ENCODE results near the gene AKT2. TPM values are rescaled to one million over a fixed set of nuclear protein-coding genes. Genes with fewer than 3 reads are reported as not detected.

Gene AKT2
- total and polyA plus RNA-seq, 9 donors: 120 to 223 (median 175) TPM

DNA sequence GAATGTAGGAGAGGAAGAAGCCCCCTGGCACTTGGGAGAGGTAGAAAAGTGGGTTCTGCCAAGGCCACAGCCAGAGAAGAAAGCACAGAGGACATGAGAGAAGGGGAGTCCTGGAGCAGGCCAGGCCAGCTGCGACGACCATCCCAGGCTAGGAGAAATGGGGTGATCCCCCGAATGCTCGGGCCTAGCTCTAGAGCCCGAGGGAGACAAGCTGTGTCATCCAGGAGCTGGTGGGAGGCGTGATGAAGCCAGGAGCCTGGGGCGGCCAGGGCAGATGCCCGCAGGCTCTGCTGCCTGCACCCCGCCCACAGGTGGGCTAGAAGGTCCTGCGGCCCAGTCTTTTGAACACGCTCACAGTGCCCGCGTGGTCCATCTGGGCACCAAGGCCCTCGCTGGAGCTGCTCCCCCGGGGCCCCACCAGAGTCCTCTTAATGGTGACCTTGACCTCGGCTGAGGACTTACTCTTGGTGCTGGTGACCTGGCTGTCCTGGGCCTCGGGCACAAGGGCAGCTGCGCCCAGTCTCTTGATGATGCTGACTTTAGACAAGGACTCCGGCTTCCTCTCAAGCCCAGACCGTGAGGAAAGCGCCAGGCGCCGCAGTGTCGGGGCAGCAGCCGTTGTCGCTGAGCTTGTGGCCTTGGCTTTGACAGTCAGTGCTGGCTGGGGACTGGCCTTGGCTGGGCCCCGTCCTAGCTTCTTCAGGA is 36.6 kb upstream of the AKT2 start:
- Histone ChIP-seq H3K4me3 (ENCODE audit: low read length) (no peak overlapping the region), H3K9me3 (replicated peaks; ENCODE audit: control insufficient read depth, low read depth, low read length) (no peaks in the 10 kb centered on the region), H3K4me1 (ENCODE audit: control insufficient read depth, insufficient read depth, low read length) (no peaks in the 10 kb centered on the region), H3K36me3 (ENCODE audit: control insufficient read depth, insufficient read depth, low read length) (peaks cover 79% of the 10 kb centered on the region), H3K27ac (ENCODE audit: low read length) (no peak overlapping the region), H3K27me3 (ENCODE audit: control insufficient read depth, insufficient read depth, low read length) (no peaks in the 10 kb centered on the region)
- DNase-seq: no peak
- WGBS (ENCODE audit: insufficient coverage): 90% methylated on average over 27 of the region's 27 CpGs

DNA sequence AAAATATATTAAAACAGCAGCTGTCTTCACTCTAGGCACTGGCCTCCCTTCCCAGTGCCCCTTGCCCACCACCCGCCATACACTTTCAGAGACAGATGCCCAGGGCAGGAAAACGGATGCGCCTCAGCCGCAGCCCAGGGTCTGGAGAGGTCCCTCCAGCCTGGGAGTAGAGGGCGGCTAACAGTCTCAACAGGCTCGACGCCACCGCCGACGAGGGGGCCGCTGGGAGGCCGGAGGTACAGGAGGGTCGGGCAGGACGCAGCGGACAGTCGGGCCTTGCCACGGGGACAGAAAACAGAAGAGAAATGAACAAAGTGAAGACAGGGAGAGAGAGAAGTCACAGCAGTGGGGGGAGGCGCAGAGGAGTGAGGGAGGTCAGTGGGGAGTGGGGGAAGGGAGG is 35.9 kb upstream of the AKT2 start:
- Histone ChIP-seq H3K4me3 (ENCODE audit: low read length) (no peak overlapping the region), H3K36me3 (ENCODE audit: control insufficient read depth, insufficient read depth, low read length) (peaks cover 77% of the 10 kb centered on the region), H3K4me1 (ENCODE audit: control insufficient read depth, insufficient read depth, low read length) (no peaks in the 10 kb centered on the region), H3K9me3 (replicated peaks; ENCODE audit: control insufficient read depth, low read depth, low read length) (no peaks in the 10 kb centered on the region), H3K27ac (ENCODE audit: low read length) (no peak overlapping the region), H3K27me3 (ENCODE audit: control insufficient read depth, insufficient read depth, low read length) (no peaks in the 10 kb centered on the region)
- DNase-seq: no peak
- WGBS (ENCODE audit: insufficient coverage): 96% methylated on average over 18 of the region's 18 CpGs

DNA sequence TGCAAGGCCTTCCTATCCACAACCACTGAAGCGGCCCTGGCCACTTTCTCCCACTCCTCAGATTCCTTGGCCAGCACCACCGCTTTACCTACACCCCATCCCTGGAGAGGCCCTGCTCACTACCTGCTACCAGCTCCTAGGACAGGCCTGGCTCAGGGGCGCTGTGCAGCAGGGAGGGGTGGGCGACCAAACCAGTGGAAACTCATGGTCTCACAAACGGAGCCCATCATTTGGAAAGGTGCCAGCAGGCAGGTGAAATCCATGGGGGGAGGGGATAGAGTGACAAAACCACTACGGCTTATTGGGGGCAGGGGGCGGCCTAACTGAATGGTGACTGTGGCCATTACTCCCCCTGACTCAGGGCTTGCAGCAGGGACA is 35.4 kb upstream of the AKT2 start:
- Histone ChIP-seq H3K4me1 (ENCODE audit: control insufficient read depth, insufficient read depth, low read length) (no peaks in the 10 kb centered on the region), H3K4me3 (ENCODE audit: low read length) (no peak overlapping the region), H3K9me3 (replicated peaks; ENCODE audit: control insufficient read depth, low read depth, low read length) (no peaks in the 10 kb centered on the region), H3K27me3 (ENCODE audit: control insufficient read depth, insufficient read depth, low read length) (no peaks in the 10 kb centered on the region), H3K36me3 (ENCODE audit: control insufficient read depth, insufficient read depth, low read length) (peaks cover 75% of the 10 kb centered on the region), H3K27ac (ENCODE audit: low read length) (no peak overlapping the region)
- DNase-seq: no peak
- WGBS (ENCODE audit: insufficient coverage): 87% methylated on average over 5 of the region's 7 CpGs

DNA sequence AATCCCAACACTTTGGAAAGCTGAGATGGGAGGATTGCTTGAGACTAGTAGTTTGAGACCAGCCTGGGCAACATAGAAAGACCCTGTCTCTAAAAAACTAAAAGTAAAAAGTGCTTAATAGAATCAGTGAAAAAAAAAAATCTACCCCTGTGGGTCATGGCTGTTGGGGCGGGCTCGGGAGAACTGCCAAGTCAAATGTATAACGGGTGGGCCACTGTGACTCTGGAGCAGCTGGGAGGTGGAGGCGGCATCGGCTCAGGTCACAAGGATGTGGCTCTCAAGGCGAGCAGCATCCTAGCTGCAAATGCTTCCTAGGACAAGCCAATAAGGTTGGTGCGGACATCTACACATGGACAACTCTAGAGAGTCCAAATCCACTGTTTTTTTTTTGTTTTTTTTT is 32.2 kb upstream of the AKT2 start:
- Histone ChIP-seq H3K36me3 (ENCODE audit: control insufficient read depth, insufficient read depth, low read length) (peaks cover 47% of the 10 kb centered on the region), H3K4me3 (ENCODE audit: low read length) (no peak overlapping the region), H3K27ac (ENCODE audit: low read length) (no peak overlapping the region), H3K4me1 (ENCODE audit: control insufficient read depth, insufficient read depth, low read length) (no peaks in the 10 kb centered on the region), H3K9me3 (replicated peaks; ENCODE audit: control insufficient read depth, low read depth, low read length) (no peaks in the 10 kb centered on the region), H3K27me3 (ENCODE audit: control insufficient read depth, insufficient read depth, low read length) (no peaks in the 10 kb centered on the region)
- no peak for DNase-seq
- 74% methylated on average over 7 of the region's 7 CpGs for WGBS (ENCODE audit: insufficient coverage)

DNA sequence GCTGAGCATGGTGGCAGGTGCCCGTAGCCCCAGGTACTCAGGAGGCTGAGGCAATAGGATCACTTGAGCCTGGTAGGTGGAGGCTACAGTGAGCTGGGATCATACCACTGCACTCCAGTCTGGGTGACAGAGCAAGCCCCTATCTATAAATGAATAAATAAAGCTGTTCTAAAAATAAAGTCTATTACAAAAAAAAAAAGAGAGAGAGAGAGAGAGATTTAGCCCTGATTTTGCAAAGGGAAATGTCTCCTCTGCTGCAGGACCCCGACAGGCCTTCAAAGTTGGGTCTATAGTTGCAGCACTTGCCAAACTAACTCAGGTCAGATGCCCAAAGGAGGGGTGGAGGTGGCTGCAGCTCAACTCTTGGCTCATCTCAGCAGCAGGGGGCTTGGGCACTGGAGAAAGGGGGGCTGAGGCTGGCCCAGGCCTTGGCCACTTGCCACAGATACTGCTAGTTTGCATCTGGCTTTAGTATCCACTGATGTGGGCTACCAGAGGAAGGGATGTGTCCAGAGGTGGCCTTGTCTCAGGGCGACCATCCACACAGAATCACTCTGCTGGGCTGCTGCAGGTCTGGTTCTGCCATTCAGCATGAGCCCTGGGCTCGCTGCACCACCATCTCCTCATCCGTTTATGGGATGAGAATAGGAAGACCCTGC is 30.8 kb upstream of the AKT2 start:
- Histone ChIP-seq H3K27me3 (ENCODE audit: control insufficient read depth, insufficient read depth, low read length) (no peaks in the 10 kb centered on the region), H3K9me3 (replicated peaks; ENCODE audit: control insufficient read depth, low read depth, low read length) (no peaks in the 10 kb centered on the region), H3K27ac (ENCODE audit: low read length) (no peak overlapping the region), H3K36me3 (ENCODE audit: control insufficient read depth, insufficient read depth, low read length) (peaks cover 33% of the 10 kb centered on the region), H3K4me3 (ENCODE audit: low read length) (no peak overlapping the region), H3K4me1 (ENCODE audit: control insufficient read depth, insufficient read depth, low read length) (no peaks in the 10 kb centered on the region)
- 70% methylated on average over 3 of the region's 5 CpGs for WGBS (ENCODE audit: insufficient coverage)
- no peak for DNase-seq

GRCh38 chr19:40314656-40315055 is 29.5 kb upstream of the AKT2 start:
- Histone ChIP-seq H3K27me3 (ENCODE audit: control insufficient read depth, insufficient read depth, low read length) (no peaks in the 10 kb centered on the region), H3K4me1 (ENCODE audit: control insufficient read depth, insufficient read depth, low read length) (no peaks in the 10 kb centered on the region), H3K27ac (ENCODE audit: low read length) (no peak overlapping the region), H3K4me3 (ENCODE audit: low read length) (no peak overlapping the region), H3K36me3 (ENCODE audit: control insufficient read depth, insufficient read depth, low read length) (peaks cover 23% of the 10 kb centered on the region), H3K9me3 (replicated peaks; ENCODE audit: control insufficient read depth, low read depth, low read length) (no peaks in the 10 kb centered on the region)
- DNase-seq: no peak
- WGBS (ENCODE audit: insufficient coverage): 72% methylated on average over 2 of the region's 2 CpGs

GRCh38 chr19:40313229-40313983 is 28.3 kb upstream of the AKT2 start:
- H3K9me3 ChIP-seq (replicated peaks; ENCODE audit: control insufficient read depth, low read depth, low read length): no peaks in the 10 kb centered on the region
- no peaks in the 10 kb centered on the region for H3K4me1 ChIP-seq (ENCODE audit: control insufficient read depth, insufficient read depth, low read length)
- peaks cover 15% of the 10 kb centered on the region for H3K36me3 ChIP-seq (ENCODE audit: control insufficient read depth, insufficient read depth, low read length)
- no peak for DNase-seq
- no peaks in the 10 kb centered on the region for H3K27me3 ChIP-seq (ENCODE audit: control insufficient read depth, insufficient read depth, low read length)
- 100% methylated on average over 3 of the region's 9 CpGs for WGBS (ENCODE audit: insufficient coverage)
- no peak overlapping the region for H3K4me3 ChIP-seq (ENCODE audit: low read length)
- H3K27ac ChIP-seq (ENCODE audit: low read length): no peak overlapping the region

DNA sequence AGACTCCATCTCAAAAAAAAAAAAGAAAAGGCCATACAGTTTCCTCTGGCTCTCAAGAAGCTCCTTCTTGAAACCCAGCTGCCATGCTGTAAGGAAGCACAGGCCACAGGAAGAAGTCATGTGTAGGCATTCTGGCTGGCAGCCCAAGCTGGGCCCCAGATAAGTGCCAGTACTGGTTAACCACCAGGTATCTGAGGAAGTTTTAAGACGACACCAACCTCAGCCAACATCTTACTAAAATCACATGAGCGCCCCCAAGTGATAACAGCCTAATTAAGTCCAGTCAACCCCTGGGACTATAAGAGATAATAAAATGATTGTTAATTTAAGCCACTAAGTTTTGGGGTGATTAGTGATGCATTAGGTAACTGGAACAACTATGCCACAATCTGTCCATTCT is 27.4 kb upstream of the AKT2 start:
- Histone ChIP-seq H3K4me3 (ENCODE audit: low read length) (no peak overlapping the region), H3K27me3 (ENCODE audit: control insufficient read depth, insufficient read depth, low read length) (no peaks in the 10 kb centered on the region), H3K4me1 (ENCODE audit: control insufficient read depth, insufficient read depth, low read length) (no peaks in the 10 kb centered on the region), H3K36me3 (ENCODE audit: control insufficient read depth, insufficient read depth, low read length) (peaks cover 8% of the 10 kb centered on the region), H3K27ac (ENCODE audit: low read length) (no peak overlapping the region), H3K9me3 (replicated peaks; ENCODE audit: control insufficient read depth, low read depth, low read length) (no peaks in the 10 kb centered on the region)
- no CpG with 5 or more reads among the region's 2 CpGs for WGBS (ENCODE audit: insufficient coverage)
- DNase-seq: no peak

GRCh38 chr19:40309666-40310065 is 24.5 kb upstream of the AKT2 start:
- no CpG with 5 or more reads among the region's 1 CpG for WGBS (ENCODE audit: insufficient coverage)
- Histone ChIP-seq H3K4me1 (ENCODE audit: control insufficient read depth, insufficient read depth, low read length) (no peaks in the 10 kb centered on the region), H3K27ac (ENCODE audit: low read length) (no peak overlapping the region), H3K9me3 (replicated peaks; ENCODE audit: control insufficient read depth, low read depth, low read length) (no peaks in the 10 kb centered on the region), H3K36me3 (ENCODE audit: control insufficient read depth, insufficient read depth, low read length) (no peaks in the 10 kb centered on the region), H3K4me3 (ENCODE audit: low read length) (no peak overlapping the region), H3K27me3 (ENCODE audit: control insufficient read depth, insufficient read depth, low read length) (no peaks in the 10 kb centered on the region)
- DNase-seq: no peak

- Histone ChIP-seq H3K27ac (ENCODE audit: low read length) (no peak overlapping the region), H3K36me3 (ENCODE audit: control insufficient read depth, insufficient read depth, low read length) (no peaks in the 10 kb centered on the region), H3K4me1 (ENCODE audit: control insufficient read depth, insufficient read depth, low read length) (no peaks in the 10 kb centered on the region), H3K27me3 (ENCODE audit: control insufficient read depth, insufficient read depth, low read length) (no peaks in the 10 kb centered on the region), H3K9me3 (replicated peaks; ENCODE audit: control insufficient read depth, low read depth, low read length) (no peaks in the 10 kb centered on the region), H3K4me3 (ENCODE audit: low read length) (no peak overlapping the region)
- 40% methylated on average over 1 of the region's 5 CpGs for WGBS (ENCODE audit: insufficient coverage)
- DNase-seq: peak; percentile 93
Measured at GRCh38 chr19:40305403-40305802, 20.3 kb upstream of the AKT2 start.
